GM19351 (cell line): ENCODE measurements around the gene MGRN1.

Source experiments
- ATAC-seq: cut with Tn5 transposase; IDR thresholded peaks from one replicate; pipeline ENCODE4 v1.9.1; 2021; ENCODE audit warnings: mild to moderate bottlenecking, moderate library complexity; ENCODE audit not compliant: unreplicated experiment

Gene MGRN1

GRCh38 chr16:4684058-4684715 is 59.6 kb downstream of the MGRN1 start:
- no peak for ATAC-seq

- ATAC-seq: no peak
These were observed 60.1 kb downstream of the MGRN1 start for GRCh38 chr16:4684763-4685162.

- ATAC-seq: no peak
These were observed 60.7 kb downstream of the MGRN1 start for GRCh38 chr16:4685292-4685691.

- ATAC-seq: no peak
These were observed 61.3 kb downstream of the MGRN1 start for GRCh38 chr16:4685776-4686496.

- ATAC-seq: no peak
These were observed 62.0 kb downstream of the MGRN1 start for GRCh38 chr16:4686497-4687210.

GRCh38 chr16:4687416-4687815 is 62.8 kb downstream of the MGRN1 start:
- no peak for ATAC-seq

GRCh38 chr16:4687946-4688673 is 63.5 kb downstream of the MGRN1 start:
- no peak for ATAC-seq

- ATAC-seq: no peak
These were observed 64.0 kb downstream of the MGRN1 start for GRCh38 chr16:4688674-4689045.

- no peak for ATAC-seq
These were observed 64.6 kb downstream of the MGRN1 start for GRCh38 chr16:4689091-4689671.

- no peak for ATAC-seq
These were observed 65.5 kb downstream of the MGRN1 start for GRCh38 chr16:4689864-4690704.

GRCh38 chr16:4690946-4691665 is 66.5 kb downstream of the MGRN1 start:
- no peak for ATAC-seq

- no peak for ATAC-seq
These were observed 67.2 kb downstream of the MGRN1 start for GRCh38 chr16:4691666-4692412.

GRCh38 chr16:4692460-4693295 is 68.1 kb downstream of the MGRN1 start:
- peak; percentile 12 for ATAC-seq

GRCh38 chr16:4693296-4693955 is 68.8 kb downstream of the MGRN1 start, which contains the start of gene NUDT16L1:
Gene NUDT16L1, plus strand, starts transcription at chr16:4693562. Its CDS starts 165 bp downstream, at chr16:4693727.
- ATAC-seq: peak; percentile 96

GRCh38 chr16:4693956-4694641 is 69.5 kb downstream of the MGRN1 start:
- ATAC-seq: peak; percentile 17

- no peak for ATAC-seq
These were observed 70.2 kb downstream of the MGRN1 start for GRCh38 chr16:4694642-4695451.
